Loucy (cell line): ENCODE measurements around the gene ADRA1B.

Experiments used
- CTCF ChIP-seq: fragments of 200-600 bp; sonication (generic); conservative IDR thresholded peaks from 2 replicates; pipeline ENCODE4 v1.5.1; 2014; ENCODE audit warnings: mild to moderate bottlenecking, antibody characterized with exemption, low read length
- EZH2phosphoT487 ChIP-seq: fragments of 200-600 bp; IDR thresholded peaks from 2 replicates; pipeline ENCODE4 v1.6.1; 2018; ENCODE audit warnings: antibody characterized with exemption, mild to moderate bottlenecking, moderate library complexity, borderline replicate concordance

- TF ChIP-seq CTCF = no peak
- TF ChIP-seq EZH2phosphoT487 = no peak
Observed at GRCh38 chr5:159951834-159952233, 35.6 kb downstream of the ADRA1B start.
